WTC11 (cell line): ENCODE results near the gene MYOC.

Experiments
- NR3C1 ChIP-seq: sonication (generic); formaldehyde crosslinking; conservative IDR thresholded peaks from 2 replicates; pipeline ENCODE4 v1.8.1; 2023; ENCODE audit warnings: low read depth, mild to moderate bottlenecking, missing genetic modification reagents
- TF ChIP-seq, protein P1 (sequence below): sonication (generic); formaldehyde crosslinking; conservative IDR thresholded peaks from 2 replicates; pipeline ENCODE4 v1.8.1; 2023; ENCODE audit warnings: mild to moderate bottlenecking, low read depth, missing genetic modification reagents, moderate library complexity
- TF ChIP-seq, protein P2 (sequence below): sonication (generic); formaldehyde crosslinking; IDR thresholded peaks from 2 replicates; pipeline ENCODE4 v1.8.0; 2022; ENCODE audit warnings: mild to moderate bottlenecking, missing genetic modification reagents
- TF ChIP-seq, protein P3 (sequence below): fragments of 200-600 bp; IDR thresholded peaks from 2 replicates; pipeline ENCODE4 v1.8.0; 2022; ENCODE audit warnings: antibody characterized with exemption

DNA sequence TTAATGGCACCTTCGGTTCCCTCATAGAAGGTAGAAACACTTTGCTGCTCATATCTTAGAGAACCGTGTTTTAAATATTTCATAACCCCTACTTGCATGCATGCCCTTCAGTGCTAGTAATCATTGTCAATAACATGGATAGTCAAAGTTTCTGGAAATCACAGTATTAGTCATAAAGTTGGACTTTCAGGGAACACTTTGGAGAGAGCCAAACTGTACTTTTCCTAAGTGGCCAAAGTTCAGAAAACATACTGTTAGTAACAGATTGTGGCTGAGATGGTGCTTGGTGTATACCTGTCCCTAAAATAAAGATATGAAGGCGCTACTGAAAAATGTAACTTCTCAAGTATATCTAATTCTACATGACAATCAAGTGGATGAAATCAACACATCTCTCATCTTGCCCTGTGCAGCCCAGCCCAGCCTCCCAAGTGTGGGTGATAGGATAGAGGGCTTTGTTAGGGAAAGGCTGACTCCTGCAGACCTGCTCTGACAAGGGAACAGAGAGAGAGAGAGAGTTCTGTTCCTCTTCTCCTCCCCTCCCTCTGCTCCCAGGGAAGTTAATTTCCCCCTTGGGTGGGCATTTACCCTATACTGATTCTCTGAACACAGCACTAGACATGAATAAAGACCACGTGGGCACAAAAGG is 14.4 kb downstream of the MYOC start:
- TF ChIP-seq, protein P1, sequence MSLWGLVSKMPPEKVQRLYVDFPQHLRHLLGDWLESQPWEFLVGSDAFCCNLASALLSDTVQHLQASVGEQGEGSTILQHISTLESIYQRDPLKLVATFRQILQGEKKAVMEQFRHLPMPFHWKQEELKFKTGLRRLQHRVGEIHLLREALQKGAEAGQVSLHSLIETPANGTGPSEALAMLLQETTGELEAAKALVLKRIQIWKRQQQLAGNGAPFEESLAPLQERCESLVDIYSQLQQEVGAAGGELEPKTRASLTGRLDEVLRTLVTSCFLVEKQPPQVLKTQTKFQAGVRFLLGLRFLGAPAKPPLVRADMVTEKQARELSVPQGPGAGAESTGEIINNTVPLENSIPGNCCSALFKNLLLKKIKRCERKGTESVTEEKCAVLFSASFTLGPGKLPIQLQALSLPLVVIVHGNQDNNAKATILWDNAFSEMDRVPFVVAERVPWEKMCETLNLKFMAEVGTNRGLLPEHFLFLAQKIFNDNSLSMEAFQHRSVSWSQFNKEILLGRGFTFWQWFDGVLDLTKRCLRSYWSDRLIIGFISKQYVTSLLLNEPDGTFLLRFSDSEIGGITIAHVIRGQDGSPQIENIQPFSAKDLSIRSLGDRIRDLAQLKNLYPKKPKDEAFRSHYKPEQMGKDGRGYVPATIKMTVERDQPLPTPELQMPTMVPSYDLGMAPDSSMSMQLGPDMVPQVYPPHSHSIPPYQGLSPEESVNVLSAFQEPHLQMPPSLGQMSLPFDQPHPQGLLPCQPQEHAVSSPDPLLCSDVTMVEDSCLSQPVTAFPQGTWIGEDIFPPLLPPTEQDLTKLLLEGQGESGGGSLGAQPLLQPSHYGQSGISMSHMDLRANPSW (CRISPR knock-in tag) = no peak
- TF ChIP-seq, protein P2, sequence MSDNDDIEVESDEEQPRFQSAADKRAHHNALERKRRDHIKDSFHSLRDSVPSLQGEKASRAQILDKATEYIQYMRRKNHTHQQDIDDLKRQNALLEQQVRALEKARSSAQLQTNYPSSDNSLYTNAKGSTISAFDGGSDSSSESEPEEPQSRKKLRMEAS (CRISPR knock-in tag) = no peak
- TF ChIP-seq, protein P3, sequence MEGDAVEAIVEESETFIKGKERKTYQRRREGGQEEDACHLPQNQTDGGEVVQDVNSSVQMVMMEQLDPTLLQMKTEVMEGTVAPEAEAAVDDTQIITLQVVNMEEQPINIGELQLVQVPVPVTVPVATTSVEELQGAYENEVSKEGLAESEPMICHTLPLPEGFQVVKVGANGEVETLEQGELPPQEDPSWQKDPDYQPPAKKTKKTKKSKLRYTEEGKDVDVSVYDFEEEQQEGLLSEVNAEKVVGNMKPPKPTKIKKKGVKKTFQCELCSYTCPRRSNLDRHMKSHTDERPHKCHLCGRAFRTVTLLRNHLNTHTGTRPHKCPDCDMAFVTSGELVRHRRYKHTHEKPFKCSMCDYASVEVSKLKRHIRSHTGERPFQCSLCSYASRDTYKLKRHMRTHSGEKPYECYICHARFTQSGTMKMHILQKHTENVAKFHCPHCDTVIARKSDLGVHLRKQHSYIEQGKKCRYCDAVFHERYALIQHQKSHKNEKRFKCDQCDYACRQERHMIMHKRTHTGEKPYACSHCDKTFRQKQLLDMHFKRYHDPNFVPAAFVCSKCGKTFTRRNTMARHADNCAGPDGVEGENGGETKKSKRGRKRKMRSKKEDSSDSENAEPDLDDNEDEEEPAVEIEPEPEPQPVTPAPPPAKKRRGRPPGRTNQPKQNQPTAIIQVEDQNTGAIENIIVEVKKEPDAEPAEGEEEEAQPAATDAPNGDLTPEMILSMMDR = no peak
- TF ChIP-seq NR3C1 (CRISPR knock-in tag) = no peak
